Mammary microvascular endothelial cell (primary cell): ENCODE measurements around the gene PRSS50. TPM values are rescaled to one million over a fixed set of nuclear protein-coding genes. Genes with fewer than 3 reads are reported as not detected.

Experiments
- total RNA-seq: library from RNA; depleted of rRNA; stranded (reverse); fragments of >200 nt; gene quantifications from 2 replicates; pipeline ENCODE4 v1.2.3, GENCODE V29; 2015

Gene PRSS50
- total RNA-seq: not detected in 2 replicates

GRCh38 chr3:46717447-46718231 is at the start of gene PRSS50:
Gene PRSS50, minus strand, starts transcription at chr3:46717869. Its CDS starts 45 bp downstream, at chr3:46717824.

GRCh38 chr3:46701181-46701939 is 16.3 kb downstream of the PRSS50 start, which contains the start of gene TMIE:
Gene TMIE, plus strand, starts transcription at chr3:46701392. Its CDS starts 96 bp downstream, at chr3:46701488.

GRCh38 chr3:46693038-46693891 is 24.4 kb downstream of the PRSS50 start, which contains the start of gene ALS2CL:
Gene ALS2CL, minus strand, starts transcription at chr3:46693679. Its CDS starts 4,239 bp downstream, at chr3:46689440.

Other genes with a start within 250 kb of the PRSS50 start
- not detected in 2 replicates for gene RTP3, start 219.9 kb downstream of the PRSS50 start, total RNA-seq
- gene LRRC2, start 151.6 kb downstream of the PRSS50 start, total RNA-seq: 0.47 and 0.64 TPM in 2 replicates
- gene FAM240A, start 105.3 kb downstream of the PRSS50 start, total RNA-seq: not detected in 2 replicates
- gene ALS2CL, start 24.2 kb downstream of the PRSS50 start, total RNA-seq: 9.8 and 11.2 TPM in 2 replicates
- gene TMIE, start 16.5 kb downstream of the PRSS50 start, total RNA-seq: 0.15 TPM in 1 of 2 replicates, not detected in the other
- not detected in 2 replicates for gene MYL3, start 145.6 kb upstream of the PRSS50 start, total RNA-seq
- not detected in 2 replicates for gene PTH1R, start 159.9 kb upstream of the PRSS50 start, total RNA-seq